Stimulated activated CD8-positive, alpha-beta memory T cell treated with anti-CD3 and anti-CD28 coated beads, Interleukin-4, amount 100 ng/mL, for 24 hours (primary cell): ENCODE data around the gene GRIK1.

Source experiments
- DNase-seq: peaks from one replicate; pipeline ENCODE4 v3.0.0-alpha.2; 2020; ENCODE audit warnings: low read depth

Gene GRIK1

GRCh38 chr21:29718081-29718815, 221.5 kb downstream of the GRIK1 start:
- no peak for DNase-seq

- no peak for DNase-seq
Observed at GRCh38 chr21:29717659-29718058, 222.1 kb downstream of the GRIK1 start.

GRCh38 chr21:29716753-29717152, 223.0 kb downstream of the GRIK1 start:
- DNase-seq: no peak

GRCh38 chr21:29715089-29715488, 224.7 kb downstream of the GRIK1 start:
- no peak for DNase-seq

GRCh38 chr21:29712818-29713217, 227.0 kb downstream of the GRIK1 start:
- no peak for DNase-seq

GRCh38 chr21:29711236-29711635, 228.6 kb downstream of the GRIK1 start:
- DNase-seq: no peak

GRCh38 chr21:29710498-29710897, 229.3 kb downstream of the GRIK1 start:
- DNase-seq: no peak

GRCh38 chr21:29708401-29708800, 231.4 kb downstream of the GRIK1 start:
- DNase-seq: no peak

- DNase-seq: no peak
Observed at GRCh38 chr21:29704719-29705118, 235.1 kb downstream of the GRIK1 start.

GRCh38 chr21:29701676-29702075, 238.1 kb downstream of the GRIK1 start:
- DNase-seq: no peak

- no peak for DNase-seq
Observed at GRCh38 chr21:29697555-29698193, 242.1 kb downstream of the GRIK1 start.

GRCh38 chr21:29696937-29697336, 242.9 kb downstream of the GRIK1 start:
- no peak for DNase-seq

GRCh38 chr21:29691616-29692491, 247.9 kb downstream of the GRIK1 start:
- DNase-seq: no peak

- no peak for DNase-seq
Observed at GRCh38 chr21:29689753-29690152, 250.0 kb downstream of the GRIK1 start.

- no peak for DNase-seq
Observed at GRCh38 chr21:29684106-29684505, 255.7 kb downstream of the GRIK1 start.

- no peak for DNase-seq
Observed at GRCh38 chr21:29682800-29683199, 257.0 kb downstream of the GRIK1 start.

- DNase-seq: no peak
Observed at GRCh38 chr21:29680273-29680672, 259.5 kb downstream of the GRIK1 start.

- DNase-seq: no peak
Observed at GRCh38 chr21:29678626-29679025, 261.2 kb downstream of the GRIK1 start.

- DNase-seq: no peak
Observed at GRCh38 chr21:29677326-29677725, 262.5 kb downstream of the GRIK1 start.

- DNase-seq: no peak
Observed at GRCh38 chr21:29676395-29676794, 263.4 kb downstream of the GRIK1 start.

GRCh38 chr21:29675451-29675850, 264.3 kb downstream of the GRIK1 start:
- no peak for DNase-seq

- no peak for DNase-seq
Observed at GRCh38 chr21:29674343-29674742, 265.5 kb downstream of the GRIK1 start.

GRCh38 chr21:29673096-29673610, 266.6 kb downstream of the GRIK1 start:
- no peak for DNase-seq
